Progenitor cell of endocrine pancreas (in vitro differentiated cells): ENCODE data around the gene TMEM72. TPM values are rescaled to one million over a fixed set of nuclear protein-coding genes. Genes with fewer than 3 reads are reported as not detected.

Source experiments
- DNase-seq: peaks from one replicate; pipeline ENCODE4 v3.0.0; 2021; ENCODE audit warnings: low spot score; ENCODE audit not compliant: unreplicated experiment
- H3K27ac Mint-ChIP-seq: 2 replicates; pipeline ENCODE4 v1.8.0; 2021; ENCODE audit warnings: mild to moderate bottlenecking, moderate library complexity, mixed read lengths
- H3K27me3 Mint-ChIP-seq: 2 replicates; pipeline ENCODE4 v1.8.0; 2021; ENCODE audit warnings: mixed read lengths
- H3K36me3 Mint-ChIP-seq: 2 replicates; pipeline ENCODE4 v1.8.0; 2022; ENCODE audit warnings: mixed read lengths; ENCODE audit not compliant: insufficient read depth
- H3K4me1 Mint-ChIP-seq: 2 replicates; pipeline ENCODE4 v1.8.0; 2021; ENCODE audit warnings: low read depth, mixed read lengths
- H3K4me3 Mint-ChIP-seq: 2 replicates; pipeline ENCODE4 v1.8.0; 2021; ENCODE audit warnings: low read depth, mild to moderate bottlenecking, moderate library complexity, mixed read lengths
- H3K9me3 Mint-ChIP-seq: 2 replicates; pipeline ENCODE4 v1.8.0; 2021; ENCODE audit warnings: low read depth, mixed read lengths
- total RNA-seq: library from RNA; stranded (reverse); gene quantifications from 2 replicates; pipeline ENCODE4 v1.2.1, GENCODE V29; 2021
- TF ChIP-seq, protein P1 (sequence below): fragments of 200-600 bp; sonication (generic); IDR thresholded peaks from one replicate; pipeline ENCODE4 v1.5.0; 2021; ENCODE audit warnings: antibody characterized with exemption, mild to moderate bottlenecking; ENCODE audit not compliant: unreplicated experiment

TMEM72 gene
- total RNA-seq, 1 donor from 2014 or later: 0.93 TPM

DNA sequence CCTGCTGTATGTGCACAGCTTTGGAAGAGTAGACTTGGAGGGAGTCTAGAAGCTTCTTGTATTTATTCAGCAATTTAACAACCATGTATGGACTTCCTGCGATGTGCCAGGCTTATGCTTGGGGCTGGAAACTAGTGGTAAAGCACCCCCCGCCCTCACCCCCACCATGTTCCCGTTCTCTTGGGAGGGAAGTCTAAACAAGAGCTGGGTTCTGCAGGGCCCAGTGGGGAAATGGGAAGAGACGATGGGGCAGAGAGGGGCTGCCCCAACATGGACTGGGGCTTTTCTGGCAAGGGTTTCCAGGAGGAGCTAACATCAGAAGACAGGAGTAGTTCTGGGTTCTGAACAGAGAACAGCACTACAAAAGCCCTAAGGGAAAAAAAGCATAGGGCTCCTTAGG lies 56.5 kb downstream of the TMEM72 start:
- Mint-ChIP-seq H3K27me3 (no peaks in the 10 kb centered on the region), H3K36me3 (peaks cover 6% of the 10 kb centered on the region), H3K9me3 (no peaks in the 10 kb centered on the region), H3K4me1 (peaks cover 33% of the 10 kb centered on the region), H3K27ac (no peak overlapping the region), H3K4me3 (no peak overlapping the region)
- TF ChIP-seq, protein P1, sequence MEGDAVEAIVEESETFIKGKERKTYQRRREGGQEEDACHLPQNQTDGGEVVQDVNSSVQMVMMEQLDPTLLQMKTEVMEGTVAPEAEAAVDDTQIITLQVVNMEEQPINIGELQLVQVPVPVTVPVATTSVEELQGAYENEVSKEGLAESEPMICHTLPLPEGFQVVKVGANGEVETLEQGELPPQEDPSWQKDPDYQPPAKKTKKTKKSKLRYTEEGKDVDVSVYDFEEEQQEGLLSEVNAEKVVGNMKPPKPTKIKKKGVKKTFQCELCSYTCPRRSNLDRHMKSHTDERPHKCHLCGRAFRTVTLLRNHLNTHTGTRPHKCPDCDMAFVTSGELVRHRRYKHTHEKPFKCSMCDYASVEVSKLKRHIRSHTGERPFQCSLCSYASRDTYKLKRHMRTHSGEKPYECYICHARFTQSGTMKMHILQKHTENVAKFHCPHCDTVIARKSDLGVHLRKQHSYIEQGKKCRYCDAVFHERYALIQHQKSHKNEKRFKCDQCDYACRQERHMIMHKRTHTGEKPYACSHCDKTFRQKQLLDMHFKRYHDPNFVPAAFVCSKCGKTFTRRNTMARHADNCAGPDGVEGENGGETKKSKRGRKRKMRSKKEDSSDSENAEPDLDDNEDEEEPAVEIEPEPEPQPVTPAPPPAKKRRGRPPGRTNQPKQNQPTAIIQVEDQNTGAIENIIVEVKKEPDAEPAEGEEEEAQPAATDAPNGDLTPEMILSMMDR: no peak
- no peak for DNase-seq

DNA sequence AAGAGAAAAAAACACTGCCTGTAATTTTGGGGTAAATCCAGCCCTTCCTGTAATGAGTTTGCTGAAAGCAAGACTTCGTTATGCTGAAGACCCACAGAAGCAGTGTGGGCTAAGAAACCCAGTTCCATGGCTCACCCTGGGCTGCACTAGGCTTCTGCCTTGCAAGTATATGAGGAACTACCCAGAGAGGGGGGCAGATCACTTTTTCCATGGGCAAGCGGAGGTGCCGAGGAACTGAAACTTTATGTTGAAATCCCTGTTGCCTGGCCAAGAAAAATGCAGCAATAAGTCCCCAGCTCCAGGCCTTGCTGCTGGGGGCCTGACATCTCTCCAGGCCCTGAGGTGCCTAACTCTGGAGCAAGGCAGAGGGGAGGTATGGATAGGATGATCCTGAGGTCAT lies 57.0 kb downstream of the TMEM72 start:
- TF ChIP-seq, protein P1: no peak
- peaks cover 28% of the 10 kb centered on the region for H3K4me1 Mint-ChIP-seq
- no peak overlapping the region for H3K4me3 Mint-ChIP-seq
- H3K36me3 Mint-ChIP-seq: peaks cover 6% of the 10 kb centered on the region
- no peak overlapping the region for H3K27ac Mint-ChIP-seq
- no peaks in the 10 kb centered on the region for H3K27me3 Mint-ChIP-seq
- DNase-seq: no peak
- no peaks in the 10 kb centered on the region for H3K9me3 Mint-ChIP-seq

DNA sequence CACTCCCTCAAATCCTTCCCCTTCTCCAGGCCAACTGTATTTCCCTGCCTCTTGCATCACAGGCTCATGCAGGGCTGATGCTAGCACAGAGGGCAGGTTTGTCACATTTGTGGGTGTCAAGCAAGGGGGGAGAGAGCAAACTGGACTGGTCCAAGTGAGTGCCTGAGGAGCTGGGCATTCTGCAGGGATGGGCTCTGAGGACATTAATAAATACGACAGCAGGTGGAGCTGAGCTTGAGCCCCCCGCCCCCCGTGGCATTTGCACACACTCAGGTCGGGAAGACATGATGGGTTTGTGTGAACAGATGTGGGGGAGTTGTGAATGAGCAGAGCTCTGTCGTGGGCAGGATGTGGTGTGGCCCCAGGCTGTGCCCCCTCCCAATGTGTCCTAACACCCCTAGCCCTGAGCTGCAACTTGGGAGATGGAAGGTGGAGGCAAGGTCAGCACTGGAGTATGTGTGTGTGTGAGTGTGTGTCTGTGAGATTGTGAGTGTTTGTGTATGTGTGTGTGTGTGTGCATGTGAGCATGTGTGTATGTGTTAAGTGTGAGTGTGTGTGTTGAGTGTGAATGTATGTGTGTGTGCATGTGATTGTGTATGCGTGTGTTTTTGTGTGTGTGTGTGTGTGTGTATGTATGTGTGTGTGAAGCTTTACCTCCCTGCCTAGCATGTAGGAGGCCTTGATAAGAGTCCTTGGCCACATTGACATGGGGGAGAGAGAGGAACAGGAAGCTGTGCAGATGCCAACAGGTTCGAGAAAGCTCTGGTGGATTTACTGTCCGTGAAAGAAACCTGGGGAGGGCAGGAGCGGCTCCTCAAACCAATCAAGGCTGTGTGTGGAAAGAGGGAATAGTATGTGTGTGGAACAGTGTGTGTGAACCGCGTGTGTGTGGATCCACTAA lies 57.6 kb downstream of the TMEM72 start:
- peaks cover 26% of the 10 kb centered on the region for H3K4me1 Mint-ChIP-seq

DNA sequence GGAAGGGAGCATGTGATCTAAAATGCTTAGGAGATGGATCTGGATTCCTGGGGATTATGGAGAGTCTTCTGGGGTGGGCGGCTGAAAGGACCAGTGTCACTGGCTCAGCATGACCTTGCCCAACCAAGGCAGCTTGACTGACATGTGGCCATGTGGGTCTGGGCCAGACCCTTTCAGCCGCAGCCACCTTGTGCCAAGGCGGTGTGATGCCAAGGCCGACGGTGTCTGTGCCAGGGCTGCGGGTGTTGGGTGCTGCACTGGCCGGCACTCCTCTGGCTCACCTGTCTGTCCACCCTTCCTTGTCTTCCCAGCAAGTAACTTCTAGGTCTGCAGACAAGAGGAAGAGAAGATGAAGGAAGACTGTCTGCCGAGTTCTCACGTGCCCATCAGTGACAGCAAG lies 58.7 kb downstream of the TMEM72 start:
- Mint-ChIP-seq H3K36me3 (peaks cover 6% of the 10 kb centered on the region), H3K4me3 (no peak overlapping the region), H3K4me1 (peaks cover 18% of the 10 kb centered on the region), H3K27me3 (no peaks in the 10 kb centered on the region), H3K9me3 (no peaks in the 10 kb centered on the region), H3K27ac (no peak overlapping the region)
- TF ChIP-seq, protein P1: no peak
- DNase-seq: no peak

More for the DNA sequence above, 57.6 kb downstream of the TMEM72 start:
- H3K9me3 Mint-ChIP-seq: no peaks in the 10 kb centered on the region
- H3K27ac Mint-ChIP-seq: no peak overlapping the region
- H3K27me3 Mint-ChIP-seq: no peaks in the 10 kb centered on the region
- TF ChIP-seq, protein P1: no peak
- H3K4me3 Mint-ChIP-seq: no peak overlapping the region
- DNase-seq: no peak
- peaks cover 6% of the 10 kb centered on the region for H3K36me3 Mint-ChIP-seq

DNA sequence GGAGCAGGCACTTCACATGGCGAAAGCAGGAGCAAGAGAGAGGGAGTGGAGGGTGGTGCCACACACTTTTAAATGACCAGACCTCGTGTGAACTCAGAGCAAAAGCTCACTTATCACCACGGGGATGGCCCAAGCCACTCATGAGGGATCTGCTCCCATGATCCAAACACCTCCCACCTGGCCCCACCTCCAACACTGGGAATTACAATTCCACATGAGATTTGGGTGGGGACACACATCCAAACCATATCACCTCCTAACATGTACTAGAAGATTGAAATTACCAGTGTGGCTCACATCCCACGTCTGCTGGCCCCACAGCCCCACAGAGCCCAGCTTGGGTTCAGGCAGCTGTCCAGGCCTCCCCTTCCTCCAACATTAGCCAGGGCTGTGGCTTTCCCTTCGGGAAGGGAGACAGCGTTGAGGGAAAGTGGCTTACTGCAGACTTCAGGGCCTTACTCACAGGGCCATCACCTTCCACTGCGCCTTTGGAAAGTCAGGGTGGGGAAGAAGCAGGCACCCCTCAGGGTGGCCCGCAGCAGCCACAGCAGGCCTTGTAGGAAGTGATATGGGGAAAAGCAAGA lies 59.8 kb downstream of the TMEM72 start:
- H3K27ac Mint-ChIP-seq: no peak overlapping the region
- TF ChIP-seq, protein P1: no peak
- H3K9me3 Mint-ChIP-seq: no peaks in the 10 kb centered on the region
- DNase-seq: no peak
- peaks cover 6% of the 10 kb centered on the region for H3K36me3 Mint-ChIP-seq
- no peaks in the 10 kb centered on the region for H3K27me3 Mint-ChIP-seq
- H3K4me3 Mint-ChIP-seq: no peak overlapping the region
- peaks cover 16% of the 10 kb centered on the region for H3K4me1 Mint-ChIP-seq
